Jurkat, Clone E6-1 (cell line): ENCODE data around the gene CUBN.
"Not testable (repeated sequence)": the region's sequence is repeated elsewhere in the genome, so short reads cannot be mapped to it uniquely, and the experiment has no call there.

Experiments
- DNase-seq: peaks from one replicate; pipeline ENCODE4 v3.0.0-alpha.2; 2011; ENCODE audit warnings: low read depth, low spot score
- H3K4me3 ChIP-seq: 2 replicates; pipeline ENCODE4 v1.5.1; 2011; ENCODE audit warnings: mild to moderate bottlenecking, low read length, control low read depth, moderate library complexity

CUBN gene

DNA sequence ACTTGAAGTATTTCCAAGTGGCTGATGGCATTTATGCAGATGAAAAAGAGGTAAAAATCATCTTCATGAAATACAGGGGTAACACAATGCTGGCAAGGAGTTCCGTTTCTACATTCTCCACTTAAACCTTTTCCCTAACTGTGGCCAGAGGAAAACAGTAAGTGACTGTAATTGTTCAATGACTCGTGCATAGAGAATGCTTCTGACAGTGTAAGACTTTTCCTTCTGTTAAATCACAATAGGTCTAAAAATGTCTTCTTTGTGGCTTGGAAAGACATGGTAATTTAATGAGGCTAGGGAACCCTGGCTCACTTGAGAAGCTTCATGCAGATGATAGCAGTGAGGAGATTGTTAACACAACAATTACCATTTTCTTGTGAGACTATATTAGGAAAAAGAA is 262.1 kb downstream of the CUBN start:
- no peak overlapping the region for H3K4me3 ChIP-seq
- no peak for DNase-seq

GRCh38 chr10:16866541-16867275 is 262.9 kb downstream of the CUBN start:
- DNase-seq = no peak
- H3K4me3 ChIP-seq = no peak overlapping the region

- no peak overlapping the region for H3K4me3 ChIP-seq
- DNase-seq = no peak
Measured at GRCh38 chr10:16865766-16866165, 263.8 kb downstream of the CUBN start.

DNA sequence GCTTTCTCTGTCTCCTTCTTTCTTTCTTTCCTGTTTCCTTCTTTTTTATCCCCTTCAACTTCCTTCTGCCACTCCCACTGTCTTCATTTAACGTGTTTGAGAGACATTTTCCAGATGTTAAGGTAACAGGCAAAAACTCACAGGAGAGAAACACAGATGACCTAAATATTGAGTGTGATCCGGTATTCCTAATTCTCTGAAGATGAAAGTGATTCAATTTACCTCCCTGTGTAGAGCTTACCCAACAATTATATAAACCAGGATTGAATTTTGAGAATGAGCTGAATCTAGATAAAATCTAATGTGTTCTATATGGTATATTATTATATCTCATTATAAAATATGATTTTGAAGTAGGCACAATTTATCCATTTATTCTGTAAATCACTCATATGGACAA is 265.8 kb downstream of the CUBN start:
- H3K4me3 ChIP-seq = no peak overlapping the region
- DNase-seq = no peak

GRCh38 chr10:16857419-16857818 is 272.2 kb downstream of the CUBN start:
- DNase-seq = no peak
- H3K4me3 ChIP-seq = no peak overlapping the region

DNA sequence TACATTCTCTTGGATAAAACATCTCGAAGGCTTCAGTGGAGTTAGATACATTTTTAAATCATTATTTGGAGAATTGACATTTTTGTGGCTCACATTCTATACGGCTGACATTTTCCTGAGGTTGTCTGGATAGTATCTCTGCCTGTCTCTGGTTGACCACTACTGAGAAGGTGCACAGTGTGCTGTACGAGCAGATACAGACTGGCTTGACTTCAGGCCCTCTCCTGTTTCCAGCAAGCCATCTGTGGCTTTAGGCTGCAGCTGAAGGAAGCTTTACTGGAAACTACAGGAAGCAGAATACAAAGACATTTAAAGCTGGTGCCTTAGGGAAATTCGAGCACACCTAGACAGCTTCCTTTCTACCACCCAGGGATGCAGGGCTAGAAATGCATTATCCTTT is 273.0 kb downstream of the CUBN start:
- H3K4me3 ChIP-seq = no peak overlapping the region
- no peak for DNase-seq

- no peak for DNase-seq
- no peak overlapping the region for H3K4me3 ChIP-seq
Measured at GRCh38 chr10:16856092-16856491, 273.5 kb downstream of the CUBN start.

DNA sequence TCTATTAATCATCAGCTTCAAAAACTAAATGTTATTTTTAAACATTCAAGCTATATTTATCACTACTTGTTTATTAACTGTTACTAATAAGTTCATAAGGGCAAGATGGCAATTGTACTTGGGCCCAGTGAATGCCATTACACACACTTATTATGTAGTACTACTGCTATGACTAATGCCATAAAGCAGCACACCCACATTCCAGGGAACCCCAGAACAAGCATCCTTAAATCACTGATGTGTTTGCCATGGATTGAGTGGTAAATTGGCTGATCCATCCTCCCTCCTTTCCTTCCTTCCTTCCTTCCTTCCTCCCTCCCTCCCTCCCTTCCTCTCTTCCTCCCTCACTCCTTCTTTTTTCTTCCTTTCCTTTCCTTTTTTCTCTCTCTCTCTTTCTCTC is 275.0 kb downstream of the CUBN start:
- H3K4me3 ChIP-seq = no peak overlapping the region
- no peak for DNase-seq

DNA sequence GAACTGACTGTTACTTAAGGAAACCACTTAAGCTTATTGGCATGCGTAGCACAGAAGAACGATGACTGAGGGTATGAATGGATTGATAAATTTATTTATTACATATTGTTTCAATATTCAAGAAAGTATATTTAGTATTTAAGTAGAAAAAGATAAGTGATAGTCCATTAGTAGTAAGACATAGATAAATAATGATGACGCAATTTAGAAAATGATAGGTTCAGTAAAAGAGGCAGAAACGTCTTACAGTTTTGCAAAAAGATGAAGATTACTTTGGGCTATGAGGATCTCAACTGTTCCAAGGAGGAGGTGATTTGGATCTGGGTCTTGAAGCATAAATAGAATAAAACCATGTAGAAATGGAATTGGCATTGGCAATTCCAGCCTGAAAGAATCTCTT is 275.8 kb downstream of the CUBN start:
- DNase-seq = no peak
- no peak overlapping the region for H3K4me3 ChIP-seq

DNA sequence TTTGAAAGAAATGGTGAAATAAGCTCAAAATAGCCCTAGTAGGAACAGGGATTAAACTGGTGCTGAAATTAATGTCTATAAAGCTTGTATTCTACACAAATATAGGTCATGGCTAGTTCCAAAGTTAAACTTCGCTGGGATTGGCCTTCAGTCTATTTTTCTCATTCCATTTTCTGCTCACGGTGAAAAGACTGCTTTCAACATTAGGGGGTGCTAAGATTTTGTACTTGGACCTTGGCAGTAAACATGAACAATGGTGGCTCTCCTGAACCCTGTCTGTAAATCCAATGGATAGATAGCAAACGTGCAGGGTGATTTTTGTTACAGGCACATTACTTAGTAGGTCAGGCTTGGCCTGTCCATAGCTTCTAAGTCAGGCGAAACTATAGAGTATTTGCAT is 276.4 kb downstream of the CUBN start:
- H3K4me3 ChIP-seq = no peak overlapping the region
- DNase-seq = peak; percentile 44

- no peak overlapping the region for H3K4me3 ChIP-seq
- DNase-seq = no peak
Measured at GRCh38 chr10:16852624-16853023, 277.0 kb downstream of the CUBN start.

- no peak for DNase-seq
- H3K4me3 ChIP-seq = no peak overlapping the region
Measured at GRCh38 chr10:16848562-16849154, 281.0 kb downstream of the CUBN start.

DNA sequence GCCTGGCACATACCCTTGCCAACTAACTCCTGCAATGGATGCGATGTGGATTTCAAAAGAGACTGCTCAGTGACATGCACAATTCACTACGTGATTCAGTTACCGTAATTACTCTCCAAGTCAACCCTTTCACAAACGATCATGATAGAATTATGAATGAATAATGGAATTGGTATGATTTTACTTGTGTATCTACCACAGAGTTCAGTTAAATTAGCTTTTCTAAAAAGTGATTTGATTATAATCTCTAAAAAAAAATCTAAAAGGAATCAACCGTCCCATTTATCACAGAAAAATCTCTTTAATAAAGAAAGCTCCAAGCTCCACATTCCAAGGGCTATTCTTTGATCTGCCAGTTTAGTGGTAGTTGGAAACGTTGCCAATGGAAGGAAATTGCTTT is 282.0 kb downstream of the CUBN start:
- no peak for DNase-seq
- H3K4me3 ChIP-seq = no peak overlapping the region

- no peak overlapping the region for H3K4me3 ChIP-seq
- no peak for DNase-seq
Measured at GRCh38 chr10:16845248-16845647, 284.4 kb downstream of the CUBN start.

GRCh38 chr10:16843252-16843870 is 286.2 kb downstream of the CUBN start:
- DNase-seq = peak; percentile 72
- H3K4me3 ChIP-seq = no peak overlapping the region

- DNase-seq = peak; percentile 71
- no peak overlapping the region for H3K4me3 ChIP-seq
Measured at GRCh38 chr10:16835228-16835627, 294.4 kb downstream of the CUBN start.

DNA sequence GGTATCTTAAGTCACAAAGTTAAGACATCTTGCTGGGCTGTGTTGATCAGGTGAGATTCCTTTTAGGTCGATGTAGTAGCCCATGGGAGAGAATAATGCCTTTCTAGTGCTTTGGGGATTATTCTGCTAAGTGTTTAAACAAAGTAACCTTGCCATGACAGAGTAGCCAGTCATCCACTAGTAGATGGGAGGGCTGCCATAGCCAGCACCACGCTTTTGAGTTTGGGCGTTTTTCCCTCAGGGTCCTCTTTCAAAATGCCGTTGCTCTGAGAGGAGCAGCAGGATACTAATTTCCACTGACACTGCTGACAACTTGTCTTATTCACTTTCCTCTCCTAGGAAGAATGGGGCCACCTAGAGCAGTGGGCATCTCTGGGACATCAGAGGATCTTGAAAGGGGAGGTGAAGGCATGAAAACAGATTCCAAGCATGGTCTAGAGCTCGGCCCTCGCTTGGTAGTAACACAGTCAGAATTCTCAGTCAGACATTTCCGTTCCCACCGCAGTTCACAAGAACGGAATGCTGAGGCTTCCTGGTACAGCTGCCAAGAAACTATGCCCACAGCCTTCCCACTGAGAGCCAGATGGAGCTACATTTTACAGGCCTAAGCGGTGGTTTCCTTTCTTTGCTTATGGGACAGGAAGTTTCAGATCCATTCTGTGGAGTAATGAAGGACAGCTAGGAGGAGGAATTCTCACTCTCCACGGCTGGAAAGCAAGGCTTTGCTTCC is 297.1 kb downstream of the CUBN start:
- no peak overlapping the region for H3K4me3 ChIP-seq
- no peak for DNase-seq

- no peak for DNase-seq
- no peak overlapping the region for H3K4me3 ChIP-seq
Measured at GRCh38 chr10:16828701-16829175, 300.9 kb downstream of the CUBN start.

DNA sequence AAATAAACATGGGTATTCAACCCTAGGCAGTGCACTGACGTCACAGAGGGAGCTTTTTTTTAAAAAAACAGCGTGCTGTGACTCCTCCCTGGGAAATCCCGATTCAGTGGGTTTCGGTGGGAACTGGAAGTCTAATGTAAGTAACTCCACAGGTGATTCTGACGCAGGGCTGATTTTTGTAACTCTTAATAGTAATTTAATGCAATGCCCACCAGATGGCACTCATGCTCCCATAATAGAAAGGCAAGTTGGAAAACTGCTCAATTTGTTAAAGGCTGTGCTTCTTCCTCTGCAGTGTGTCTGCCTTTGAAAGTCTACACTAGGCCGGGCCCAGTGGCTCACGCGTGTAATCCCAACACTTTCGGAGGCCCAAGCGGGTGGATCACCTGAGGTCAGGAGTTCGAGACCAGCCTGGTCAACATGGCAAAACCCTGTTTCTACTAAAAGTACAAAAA is 301.5 kb downstream of the CUBN start:
- DNase-seq = peak; percentile 80
- no peak overlapping the region for H3K4me3 ChIP-seq

DNA sequence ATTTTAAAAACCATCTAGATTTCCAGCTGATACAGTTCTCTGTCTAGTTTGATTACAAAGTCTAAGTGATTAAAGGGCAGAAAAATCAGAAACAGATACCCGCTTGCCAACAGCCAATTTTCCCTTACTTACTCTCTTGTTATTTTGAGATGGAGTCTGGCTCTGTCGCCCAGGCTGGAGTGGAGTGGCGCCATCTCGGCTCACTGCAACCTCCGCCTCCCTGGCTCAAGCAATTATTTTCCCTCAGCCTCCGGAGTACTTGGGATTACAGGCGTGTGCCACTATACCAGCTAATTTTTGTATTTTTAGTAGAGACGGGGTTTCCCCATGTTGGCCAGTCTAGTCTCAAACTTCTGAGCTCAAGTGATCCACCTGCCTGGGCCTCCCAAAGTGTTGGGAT is 302.1 kb downstream of the CUBN start:
- not testable (repeated sequence) for H3K4me3 ChIP-seq, DNase-seq
